Neural cell (in vitro differentiated cells): ENCODE measurements around the gene PLSCR5.

ENCODE experiments used
- CTCF ChIP-seq: fragments of 450-650 bp; IDR thresholded peaks from 2 replicates; pipeline ENCODE4 v1.5.1; 2014; ENCODE audit warnings: antibody characterized with exemption, mild to moderate bottlenecking, moderate library complexity; ENCODE audit not compliant: poor library complexity, severe bottlenecking
- EP300 ChIP-seq: fragments of 450-650 bp; conservative IDR thresholded peaks from 2 replicates; pipeline ENCODE4 v1.6.1; 2014; ENCODE audit warnings: antibody characterized with exemption, mild to moderate bottlenecking, moderate library complexity; ENCODE audit not compliant: poor library complexity, severe bottlenecking
- TF ChIP-seq, protein P1 (sequence below): IDR thresholded peaks from 2 replicates; pipeline ENCODE4 v1.6.1; 2012; ENCODE audit warnings: borderline replicate concordance

DNA sequence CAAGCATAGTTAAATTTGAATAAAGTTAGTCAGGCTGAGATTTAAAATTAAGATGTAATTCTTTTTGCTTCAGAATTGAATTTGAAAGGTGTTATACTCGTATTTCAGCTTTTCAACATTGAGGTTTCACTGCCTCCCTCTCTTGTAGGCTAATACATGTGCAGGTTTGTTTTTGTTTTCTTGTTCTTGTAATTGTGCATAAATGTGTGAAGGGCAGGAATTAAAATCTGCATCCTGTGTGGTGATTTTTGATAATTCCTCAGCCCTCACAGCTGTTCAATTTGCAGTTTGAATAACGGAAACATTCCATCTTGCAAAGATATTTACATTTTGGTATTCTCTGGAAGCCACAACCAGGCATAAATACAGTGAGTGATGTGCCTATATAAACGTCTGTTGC is 35.8 kb downstream of the PLSCR5 start:
- TF ChIP-seq CTCF: no peak
- no peak for TF ChIP-seq EP300
- TF ChIP-seq, protein P1, sequence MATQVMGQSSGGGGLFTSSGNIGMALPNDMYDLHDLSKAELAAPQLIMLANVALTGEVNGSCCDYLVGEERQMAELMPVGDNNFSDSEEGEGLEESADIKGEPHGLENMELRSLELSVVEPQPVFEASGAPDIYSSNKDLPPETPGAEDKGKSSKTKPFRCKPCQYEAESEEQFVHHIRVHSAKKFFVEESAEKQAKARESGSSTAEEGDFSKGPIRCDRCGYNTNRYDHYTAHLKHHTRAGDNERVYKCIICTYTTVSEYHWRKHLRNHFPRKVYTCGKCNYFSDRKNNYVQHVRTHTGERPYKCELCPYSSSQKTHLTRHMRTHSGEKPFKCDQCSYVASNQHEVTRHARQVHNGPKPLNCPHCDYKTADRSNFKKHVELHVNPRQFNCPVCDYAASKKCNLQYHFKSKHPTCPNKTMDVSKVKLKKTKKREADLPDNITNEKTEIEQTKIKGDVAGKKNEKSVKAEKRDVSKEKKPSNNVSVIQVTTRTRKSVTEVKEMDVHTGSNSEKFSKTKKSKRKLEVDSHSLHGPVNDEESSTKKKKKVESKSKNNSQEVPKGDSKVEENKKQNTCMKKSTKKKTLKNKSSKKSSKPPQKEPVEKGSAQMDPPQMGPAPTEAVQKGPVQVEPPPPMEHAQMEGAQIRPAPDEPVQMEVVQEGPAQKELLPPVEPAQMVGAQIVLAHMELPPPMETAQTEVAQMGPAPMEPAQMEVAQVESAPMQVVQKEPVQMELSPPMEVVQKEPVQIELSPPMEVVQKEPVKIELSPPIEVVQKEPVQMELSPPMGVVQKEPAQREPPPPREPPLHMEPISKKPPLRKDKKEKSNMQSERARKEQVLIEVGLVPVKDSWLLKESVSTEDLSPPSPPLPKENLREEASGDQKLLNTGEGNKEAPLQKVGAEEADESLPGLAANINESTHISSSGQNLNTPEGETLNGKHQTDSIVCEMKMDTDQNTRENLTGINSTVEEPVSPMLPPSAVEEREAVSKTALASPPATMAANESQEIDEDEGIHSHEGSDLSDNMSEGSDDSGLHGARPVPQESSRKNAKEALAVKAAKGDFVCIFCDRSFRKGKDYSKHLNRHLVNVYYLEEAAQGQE: no peak
